ENCODE results near the gene DMBX1.

DMBX1 gene

GRCh38 chr1:46489638-46490405 is at the start of gene DMBX1:
TSS of gene DMBX1 (plus strand) at chr1:46489836. CDS start at chr1:46507011, 17,175 bp downstream.
- no peak for DNase-seq (ENCODE audit: low spot score)

GRCh38 chr1:46440478-46440877 is 49.2 kb upstream of the DMBX1 start:
- no peak for DNase-seq (ENCODE audit: low spot score)

DNA sequence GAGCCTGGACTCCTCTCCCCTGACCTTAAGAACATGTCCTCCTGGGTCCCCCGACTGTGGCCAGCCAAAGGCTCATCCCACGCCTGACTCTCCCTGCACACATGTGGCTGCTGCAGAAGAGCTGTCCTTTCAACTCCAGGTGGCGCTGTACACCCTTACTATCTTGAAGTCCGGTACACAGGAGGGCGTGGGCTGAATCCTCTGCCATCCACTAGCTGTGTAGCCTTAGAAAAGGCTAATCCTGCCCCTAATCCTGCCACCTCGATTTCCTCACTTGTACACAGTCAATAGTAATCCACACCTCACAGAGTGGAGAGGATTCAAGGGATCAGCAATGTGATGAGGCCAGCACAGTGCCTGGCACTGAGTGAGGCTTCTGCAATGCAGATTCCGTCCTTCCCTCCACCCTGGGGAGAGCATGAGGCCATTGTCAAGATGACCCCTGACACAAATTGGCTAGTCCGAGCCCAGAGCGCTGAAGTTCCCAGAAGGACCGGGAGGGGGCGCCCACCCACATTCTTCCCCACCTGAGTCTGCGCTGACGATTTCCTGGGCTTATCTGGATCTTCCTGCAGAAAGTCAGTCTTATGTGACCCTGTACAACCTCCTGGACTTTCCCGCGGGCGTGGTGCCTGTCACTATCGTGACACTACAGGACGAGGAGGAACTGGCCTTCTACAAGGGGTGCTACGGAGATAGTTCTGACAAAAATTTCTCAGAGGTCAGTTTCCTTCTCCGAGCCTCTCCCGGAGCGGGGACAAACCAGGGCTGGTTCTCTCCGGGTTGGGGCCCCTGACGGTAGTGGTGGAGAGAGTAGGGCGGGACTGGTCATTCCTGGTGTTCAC is 47.1 kb upstream of the DMBX1 start:
- DNase-seq (ENCODE audit: low spot score), result peak; percentile 79

- no peak for DNase-seq (ENCODE audit: low spot score)
Measured at GRCh38 chr1:46444466-46444865, 45.2 kb upstream of the DMBX1 start.

GRCh38 chr1:46445773-46446256 is 43.8 kb upstream of the DMBX1 start:
- peak; percentile 16 for DNase-seq (ENCODE audit: low spot score)

GRCh38 chr1:46446646-46447498 is 42.8 kb upstream of the DMBX1 start:
- peak; percentile 85 for DNase-seq (ENCODE audit: low spot score)

DNA sequence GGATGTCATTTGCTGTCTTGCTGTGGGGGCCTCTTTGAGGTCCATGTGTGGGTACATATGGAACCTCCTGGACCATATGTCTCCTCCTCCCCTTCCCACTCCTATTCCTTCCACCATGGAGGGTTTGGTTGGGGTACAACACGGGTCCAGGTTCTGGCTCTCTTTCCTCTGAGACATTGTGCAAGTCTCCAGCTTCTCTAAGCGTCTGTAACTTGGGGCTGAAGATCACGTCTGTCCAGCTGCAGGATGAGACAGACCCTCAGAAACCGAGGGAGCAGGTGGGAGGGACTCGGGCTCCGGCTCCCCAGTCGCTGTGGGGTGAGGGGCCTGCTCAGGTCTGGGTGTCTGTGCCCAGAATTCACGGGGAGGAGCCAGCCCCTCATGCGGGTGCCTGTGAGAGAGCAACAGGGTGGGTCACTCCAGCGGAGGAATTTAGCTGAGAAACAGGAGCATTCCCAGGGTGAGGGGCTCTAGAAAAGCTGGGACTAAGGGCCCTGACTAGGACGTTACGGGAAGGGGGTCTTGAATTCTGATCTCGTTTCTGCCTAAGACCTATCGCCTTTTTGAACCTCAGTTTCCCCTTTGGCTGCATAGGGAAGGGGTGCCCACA is 42.0 kb upstream of the DMBX1 start:
- no peak for DNase-seq (ENCODE audit: low spot score)

- no peak for DNase-seq (ENCODE audit: low spot score)
Measured at GRCh38 chr1:46448109-46448911, 41.3 kb upstream of the DMBX1 start.

- DNase-seq (ENCODE audit: low spot score), result no peak
Measured at GRCh38 chr1:46449223-46450159, 40.1 kb upstream of the DMBX1 start.

DNA sequence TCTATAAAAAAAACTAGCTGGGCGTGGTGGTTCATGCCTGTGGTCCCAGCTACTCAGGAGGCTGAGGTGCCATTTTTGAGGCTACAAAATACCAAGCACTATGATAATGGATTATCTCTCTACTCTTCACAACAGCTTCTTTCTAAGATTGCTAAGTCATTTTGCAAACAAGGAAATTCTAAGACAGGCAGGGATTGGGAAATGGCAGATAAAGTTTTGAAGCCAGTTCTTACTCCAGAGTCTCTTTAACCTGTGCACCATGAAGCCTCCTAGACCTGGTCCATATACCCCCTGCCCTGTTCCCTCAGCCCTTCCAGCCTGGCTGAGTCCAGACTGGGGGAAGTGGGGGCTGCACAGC is 39.5 kb upstream of the DMBX1 start:
- no peak for DNase-seq (ENCODE audit: low spot score)

GRCh38 chr1:46451948-46452930 is 37.4 kb upstream of the DMBX1 start:
- no peak for DNase-seq (ENCODE audit: low spot score)

DNA sequence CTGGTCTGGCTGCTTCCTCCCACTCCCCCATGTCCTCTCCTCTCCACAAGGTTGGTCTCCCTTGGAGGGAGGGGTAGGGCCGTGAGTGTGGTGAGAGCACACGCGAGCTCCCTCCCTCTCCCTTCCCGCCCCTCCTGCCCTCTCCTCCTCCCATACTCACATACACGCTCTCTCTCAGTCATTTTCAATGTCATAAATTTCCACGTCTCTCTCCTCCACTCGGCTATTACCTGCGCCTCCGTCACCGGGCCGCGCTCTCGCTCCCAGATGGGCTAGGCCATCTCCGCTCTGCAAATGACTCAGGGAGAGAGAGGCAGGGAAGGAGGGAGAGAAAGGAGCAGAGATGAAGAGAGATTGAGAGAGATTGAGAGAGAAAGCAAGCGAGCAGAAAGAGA is 36.7 kb upstream of the DMBX1 start:
- no peak for DNase-seq (ENCODE audit: low spot score)

GRCh38 chr1:46453449-46453848 is 36.2 kb upstream of the DMBX1 start:
- no peak for DNase-seq (ENCODE audit: low spot score)

DNA sequence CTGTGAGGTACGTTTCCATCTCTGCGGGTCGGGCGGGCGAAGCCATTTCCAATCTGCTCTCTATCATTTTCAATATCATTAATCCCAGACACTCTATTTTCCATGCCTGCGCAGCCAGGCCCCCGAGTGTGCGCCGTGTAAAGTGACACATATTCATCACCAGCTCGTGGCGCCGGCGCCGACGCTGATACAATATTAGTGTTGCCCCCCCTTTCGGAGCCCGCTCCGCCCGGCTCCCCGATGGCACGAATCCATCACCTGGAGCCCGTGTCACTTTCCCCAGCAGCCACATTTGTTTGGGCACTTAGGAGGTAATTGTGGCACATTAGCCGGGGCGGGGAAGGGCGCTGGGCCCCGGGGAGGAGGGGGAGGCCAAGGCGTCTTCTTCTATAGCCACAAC is 33.7 kb upstream of the DMBX1 start:
- no peak for DNase-seq (ENCODE audit: low spot score)

GRCh38 chr1:46456411-46456963 is 33.1 kb upstream of the DMBX1 start:
- DNase-seq (ENCODE audit: low spot score), result no peak

- DNase-seq (ENCODE audit: low spot score), result no peak
Measured at GRCh38 chr1:46457178-46457577, 32.5 kb upstream of the DMBX1 start.

- no peak for DNase-seq (ENCODE audit: low spot score)
Measured at GRCh38 chr1:46458190-46458589, 31.4 kb upstream of the DMBX1 start.

- DNase-seq (ENCODE audit: low spot score), result no peak
Measured at GRCh38 chr1:46458846-46459245, 30.8 kb upstream of the DMBX1 start.
